Trophoblast cell (in vitro differentiated cells and primary cell): Measurements from ENCODE around the gene SREBF1.

Experiments used
- DNase-seq, 2 donors: peaks; one replicate each; pipeline ENCODE4 v3.0.0-alpha.2; 2016
- H2AFZ ChIP-seq: 2 replicates; pipeline ENCODE4 v1.6.1; 2013; ENCODE audit warnings: low read length, moderate library complexity, mild to moderate bottlenecking; ENCODE audit not compliant: insufficient read depth, poor library complexity
- H2AK5ac ChIP-seq: 2 replicates; pipeline ENCODE4 v1.6.1; 2013; ENCODE audit warnings: mild to moderate bottlenecking, low read length
- H2BK120ac ChIP-seq: 2 replicates; pipeline ENCODE4 v1.6.1; 2013; ENCODE audit warnings: low read length, mild to moderate bottlenecking, moderate library complexity; ENCODE audit not compliant: insufficient read depth, poor library complexity
- H2BK12ac ChIP-seq: 2 replicates; pipeline ENCODE4 v1.6.1; 2013; ENCODE audit warnings: mild to moderate bottlenecking, low read length, moderate library complexity
- H2BK5ac ChIP-seq: 2 replicates; pipeline ENCODE4 v1.6.1; 2013; ENCODE audit warnings: low read length, low read depth, moderate library complexity, mild to moderate bottlenecking; ENCODE audit not compliant: poor library complexity
- H3K14ac ChIP-seq: 2 replicates; pipeline ENCODE4 v1.6.1; 2013; ENCODE audit warnings: mild to moderate bottlenecking, low read length
- H3K18ac ChIP-seq: 2 replicates; pipeline ENCODE4 v1.6.1; 2013; ENCODE audit warnings: mild to moderate bottlenecking, low read length
- H3K23ac ChIP-seq: 2 replicates; pipeline ENCODE4 v1.6.1; 2013; ENCODE audit warnings: low read length
- H3K27ac ChIP-seq: 2 replicates; pipeline ENCODE4 v1.5.1; 2013; ENCODE audit warnings: low read depth, mild to moderate bottlenecking, inconsistent platforms, low read length, moderate library complexity
- H3K27me3 ChIP-seq: 2 replicates; pipeline ENCODE4 v1.6.1; 2013; ENCODE audit warnings: inconsistent platforms, mild to moderate bottlenecking, low read length, moderate library complexity; ENCODE audit not compliant: insufficient read depth
- H3K36me3 ChIP-seq, 2 experiments: 1 replicate in 1 of 2; 2 replicates in 1 of 2; pipeline ENCODE4 v1.6.1; 2013; ENCODE audit warnings: low read length in 2 of 2, mild to moderate bottlenecking in 2 of 2, moderate library complexity in 1 of 2; ENCODE audit not compliant: insufficient read depth in 2 of 2, control insufficient read depth in 1 of 2
- H3K4ac ChIP-seq: 2 replicates; pipeline ENCODE4 v1.6.1; 2013; ENCODE audit warnings: low read depth, mild to moderate bottlenecking, low read length, moderate library complexity
- H3K4me1 ChIP-seq, 2 experiments: 1 replicate in 1 of 2; 2 replicates in 1 of 2; pipeline ENCODE4 v1.6.1; 2013; ENCODE audit warnings: low read length in 2 of 2, mild to moderate bottlenecking in 2 of 2, moderate library complexity in 1 of 2; ENCODE audit not compliant: insufficient read depth in 2 of 2, control insufficient read depth in 1 of 2
- H3K4me2 ChIP-seq: 2 replicates; pipeline ENCODE4 v1.6.1; 2013; ENCODE audit warnings: inconsistent platforms, mild to moderate bottlenecking, low read length, moderate library complexity
- H3K4me3 ChIP-seq: 2 replicates; pipeline ENCODE4 v1.5.1; 2013; ENCODE audit warnings: mild to moderate bottlenecking, low read depth, low read length, inconsistent platforms
- H3K79me1 ChIP-seq: one replicate; pipeline ENCODE4 v1.6.1; 2013; ENCODE audit warnings: low read length
- H3K79me2 ChIP-seq: 2 replicates; pipeline ENCODE4 v1.6.1; 2013; ENCODE audit warnings: low read length, mild to moderate bottlenecking; ENCODE audit not compliant: control insufficient read depth, insufficient read depth, poor library complexity
- H3K9ac ChIP-seq: 2 replicates; pipeline ENCODE4 v1.6.1; 2013; ENCODE audit warnings: mild to moderate bottlenecking, low read length
- H3K9me3 ChIP-seq: 2 replicates; pipeline ENCODE4 v1.6.1; 2013; ENCODE audit warnings: low read depth, mild to moderate bottlenecking, control low read depth, inconsistent platforms, low read length; ENCODE audit not compliant: insufficient read depth
- H4K12ac ChIP-seq: 2 replicates; pipeline ENCODE4 v1.6.1; 2013; ENCODE audit warnings: low read depth, mild to moderate bottlenecking, low read length, moderate library complexity
- H4K8ac ChIP-seq: 2 replicates; pipeline ENCODE4 v1.6.1; 2013; ENCODE audit warnings: low read depth, mild to moderate bottlenecking, low read length, moderate library complexity
- H4K91ac ChIP-seq: one replicate; pipeline ENCODE4 v1.6.1; 2013; ENCODE audit warnings: low read depth, mild to moderate bottlenecking, low read length, moderate library complexity
- WGBS: extraction: QIAGEN DNeasy Blood & Tissue Kit; methylation state at CpG from one replicate; pipeline ENCODE4 v1.1.7; 2013; ENCODE audit warnings: missing lambda C conversion rate; ENCODE audit not compliant: insufficient read length, insufficient coverage; ENCODE audit errors: extremely low coverage; 5-methylcytosine and 5-hydroxymethylcytosine counted together

SREBF1 gene

DNA sequence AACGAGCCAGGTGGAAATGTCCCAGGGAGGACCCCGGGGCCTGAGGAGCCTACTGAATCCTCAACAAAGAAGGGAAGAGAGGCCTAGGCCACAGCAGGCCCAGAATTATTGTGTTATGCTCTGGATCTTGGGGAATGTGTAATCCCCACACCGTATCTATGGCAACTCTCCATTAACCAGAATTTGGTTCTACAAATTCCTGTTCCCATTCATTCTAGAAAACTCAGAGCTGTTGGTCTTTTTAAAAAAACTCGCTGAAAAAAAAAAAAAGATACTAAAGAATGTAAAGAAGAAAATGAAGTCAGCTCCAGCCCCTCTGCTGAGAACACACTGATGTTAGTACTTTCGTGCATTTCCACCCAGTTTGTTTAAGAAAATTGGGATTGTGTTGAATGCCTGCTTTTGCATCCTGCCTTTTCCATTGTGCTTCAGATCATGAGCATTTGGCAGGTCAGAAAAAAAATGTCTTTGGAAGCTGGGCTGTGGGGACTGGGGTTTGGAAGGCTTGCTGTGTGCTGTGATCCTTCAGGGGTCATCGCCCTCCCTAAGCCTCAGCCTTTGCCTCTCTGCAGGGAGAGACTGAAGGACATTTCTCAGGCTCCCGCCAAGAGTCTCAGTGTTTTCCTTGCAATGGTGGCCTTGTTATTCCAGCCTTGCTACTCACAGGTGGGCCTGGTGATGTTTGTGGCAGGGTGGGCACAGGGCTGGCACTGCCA lies 69.5 kb downstream of the SREBF1 start:
- H4K12ac ChIP-seq: no peak overlapping the region
- no peak overlapping the region for H3K23ac ChIP-seq
- H3K27me3 ChIP-seq: no peaks in the 10 kb centered on the region
- no peak overlapping the region for H2AFZ ChIP-seq
- no peak overlapping the region for H2BK5ac ChIP-seq
- H3K4me1 ChIP-seq: no peaks in the 10 kb centered on the region
- peaks cover 3% of the 10 kb centered on the region for H3K9me3 ChIP-seq
- no peak overlapping the region for H3K9ac ChIP-seq
- no peak overlapping the region for H3K27ac ChIP-seq
- WGBS: no CpG with 5 or more reads among the region's 7 CpGs
- no peak overlapping the region for H3K4me2 ChIP-seq
- H3K4me3 ChIP-seq: no peak overlapping the region
- no peak overlapping the region for H2BK12ac ChIP-seq
- H3K79me1 ChIP-seq: no peaks in the 10 kb centered on the region
- no peak overlapping the region for H2BK120ac ChIP-seq
- H3K36me3 ChIP-seq: peaks cover 7 to 10% of the 10 kb centered on the region in 2 experiments
- no peak overlapping the region for H4K91ac ChIP-seq
- H4K8ac ChIP-seq: no peak overlapping the region
- no peak overlapping the region for H3K18ac ChIP-seq
- no peak overlapping the region for H3K4ac ChIP-seq
- DNase-seq: no peak
- no peak overlapping the region for H3K14ac ChIP-seq
- no peaks in the 10 kb centered on the region for H3K79me2 ChIP-seq
- no peak overlapping the region for H2AK5ac ChIP-seq

DNA sequence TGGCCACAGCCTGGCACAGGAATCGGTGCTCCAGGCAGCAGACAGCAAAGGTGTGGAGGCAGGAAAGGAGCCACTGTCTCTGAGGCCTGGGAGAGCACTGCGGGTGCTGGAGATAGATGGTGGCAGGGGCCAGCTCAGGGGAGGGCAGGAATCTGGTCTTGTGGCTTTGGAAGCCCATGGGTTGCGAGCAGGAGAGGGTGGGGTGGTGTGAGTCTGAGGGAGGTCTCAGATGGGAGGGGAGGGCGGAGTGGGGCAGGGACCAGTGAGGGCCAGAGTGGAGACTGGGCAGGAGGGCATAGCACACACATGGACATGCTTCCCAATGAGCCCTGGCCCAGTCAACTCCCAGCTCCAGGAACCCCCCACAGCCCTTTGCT lies 70.1 kb downstream of the SREBF1 start:
- Histone ChIP-seq H3K27ac (no peak overlapping the region), H3K18ac (peak overlapping the region; percentile 18), H2BK5ac (no peak overlapping the region), H4K91ac (no peak overlapping the region), H3K79me1 (no peaks in the 10 kb centered on the region), H2AK5ac (no peak overlapping the region), H3K4me2 (no peak overlapping the region), H3K4me1 (no peaks in the 10 kb centered on the region), H2BK120ac (no peak overlapping the region), H2AFZ (no peak overlapping the region), H3K4ac (no peak overlapping the region), H3K14ac (no peak overlapping the region), H3K36me3 (peaks cover 7 to 10% of the 10 kb centered on the region in 2 experiments), H3K9ac (no peak overlapping the region), H3K27me3 (no peaks in the 10 kb centered on the region), H3K9me3 (peaks cover 1% of the 10 kb centered on the region), H2BK12ac (no peak overlapping the region), H3K79me2 (no peaks in the 10 kb centered on the region), H3K23ac (no peak overlapping the region), H4K12ac (no peak overlapping the region), H3K4me3 (no peak overlapping the region), H4K8ac (no peak overlapping the region)
- no CpG with 5 or more reads among the region's 4 CpGs for WGBS
- DNase-seq: no peak

DNA sequence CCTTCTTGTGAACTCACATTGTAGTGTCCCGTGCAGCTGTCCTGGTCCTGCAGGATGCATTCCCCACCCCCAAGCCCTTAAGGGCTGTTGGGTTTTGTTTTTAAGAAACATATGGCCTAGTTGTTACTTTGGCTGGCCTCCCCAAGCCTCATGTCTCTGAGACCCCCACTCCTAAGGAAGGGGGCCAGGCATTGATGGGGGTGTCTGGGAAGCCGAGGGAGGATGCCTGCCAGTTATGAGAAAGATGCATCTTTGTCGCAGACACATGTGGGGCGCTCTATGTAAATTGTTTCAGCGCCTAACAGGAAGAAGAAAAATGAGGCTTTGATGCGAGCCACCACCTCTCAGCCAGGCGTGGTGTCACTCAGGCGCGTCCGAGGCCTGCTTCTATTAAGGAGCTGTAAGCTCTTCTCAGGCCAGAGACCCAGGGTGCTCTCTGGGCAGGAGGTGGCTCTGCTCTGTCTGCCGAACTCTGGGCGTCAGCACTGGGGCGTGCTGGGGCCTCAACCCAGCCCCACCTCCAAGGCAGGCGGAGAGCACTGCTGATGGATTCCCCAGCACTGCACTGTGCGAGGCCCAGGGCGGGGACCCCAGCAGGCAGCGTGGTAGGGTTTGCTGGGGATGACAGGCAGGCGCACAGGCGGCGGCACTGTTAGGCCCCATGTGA lies 70.6 kb downstream of the SREBF1 start:
- no peak overlapping the region for H2AFZ ChIP-seq
- no peaks in the 10 kb centered on the region for H3K9me3 ChIP-seq
- no peak overlapping the region for H3K23ac ChIP-seq
- no peak overlapping the region for H2AK5ac ChIP-seq
- H3K27ac ChIP-seq: no peak overlapping the region
- no peak overlapping the region for H4K12ac ChIP-seq
- H3K9ac ChIP-seq: no peak overlapping the region
- H3K79me2 ChIP-seq: no peaks in the 10 kb centered on the region
- H3K4me3 ChIP-seq: no peak overlapping the region
- H3K4ac ChIP-seq: no peak overlapping the region
- H3K4me1 ChIP-seq: no peaks in the 10 kb centered on the region
- no peak overlapping the region for H3K4me2 ChIP-seq
- peaks cover 7 to 12% of the 10 kb centered on the region in 2 experiments for H3K36me3 ChIP-seq
- H3K79me1 ChIP-seq: no peaks in the 10 kb centered on the region
- H4K8ac ChIP-seq: no peak overlapping the region
- H2BK5ac ChIP-seq: no peak overlapping the region
- peak overlapping the region; percentile 18 for H3K18ac ChIP-seq
- H2BK120ac ChIP-seq: no peak overlapping the region
- H4K91ac ChIP-seq: no peak overlapping the region
- no peak overlapping the region for H2BK12ac ChIP-seq
- DNase-seq: no peak
- no peaks in the 10 kb centered on the region for H3K27me3 ChIP-seq
- H3K14ac ChIP-seq: no peak overlapping the region
- no CpG with 5 or more reads among the region's 20 CpGs for WGBS

DNA sequence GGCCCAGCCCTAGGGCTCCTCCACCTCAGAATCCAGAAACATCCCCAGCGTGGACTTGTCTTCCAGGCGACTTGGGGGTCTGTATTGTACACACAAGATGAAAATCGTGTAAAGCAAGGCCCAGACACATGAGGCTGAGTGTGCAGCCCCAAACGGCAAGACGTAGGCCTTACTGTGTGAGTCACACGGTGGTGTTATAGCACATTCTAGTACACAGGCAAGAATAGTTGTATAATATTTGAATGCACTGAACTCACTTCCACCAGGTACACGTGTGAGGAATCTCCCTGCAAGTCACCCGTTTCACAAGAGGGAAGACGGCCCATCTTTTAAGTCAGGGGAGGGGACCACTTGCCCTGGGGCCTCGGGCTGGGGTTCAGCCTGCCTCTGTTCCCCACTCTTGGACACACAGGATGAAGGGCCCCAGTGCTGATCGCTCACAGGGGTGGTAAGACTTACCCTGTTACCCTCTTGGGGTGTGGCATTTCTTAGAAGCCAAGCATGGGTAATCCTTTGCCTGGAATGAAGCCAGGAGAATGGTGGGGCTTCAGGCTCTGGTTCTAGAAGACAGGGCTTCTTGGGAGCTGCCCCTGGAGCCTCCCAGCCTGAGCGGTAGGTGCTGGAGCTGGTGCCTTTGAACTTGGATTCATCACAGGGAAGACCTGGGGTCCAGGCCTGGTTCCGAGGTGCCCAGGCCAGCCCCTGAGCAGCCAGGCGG lies 71.3 kb downstream of the SREBF1 start:
- H3K27ac ChIP-seq: no peak overlapping the region
- no peak overlapping the region for H3K14ac ChIP-seq
- no peak overlapping the region for H4K8ac ChIP-seq
- no peak overlapping the region for H2AFZ ChIP-seq
- H2BK120ac ChIP-seq: no peak overlapping the region
- H3K4me2 ChIP-seq: no peak overlapping the region
- no peak overlapping the region for H4K91ac ChIP-seq
- peaks cover 7 to 12% of the 10 kb centered on the region in 2 experiments for H3K36me3 ChIP-seq
- no peaks in the 10 kb centered on the region for H3K79me2 ChIP-seq
- no peaks in the 10 kb centered on the region for H3K4me1 ChIP-seq
- no peak for DNase-seq
- H3K4me3 ChIP-seq: no peak overlapping the region
- no peak overlapping the region for H4K12ac ChIP-seq
- no peak overlapping the region for H2BK12ac ChIP-seq
- no peaks in the 10 kb centered on the region for H3K9me3 ChIP-seq
- H3K4ac ChIP-seq: no peak overlapping the region
- H3K27me3 ChIP-seq: no peaks in the 10 kb centered on the region
- H2BK5ac ChIP-seq: no peak overlapping the region
- no peak overlapping the region for H2AK5ac ChIP-seq
- H3K18ac ChIP-seq: peak overlapping the region; percentile 17
- WGBS: no CpG with 5 or more reads among the region's 14 CpGs
- no peak overlapping the region for H3K23ac ChIP-seq
- no peaks in the 10 kb centered on the region for H3K79me1 ChIP-seq
- H3K9ac ChIP-seq: no peak overlapping the region
